Stimulated activated naive B cell treated with anti-CD40 and anti-IgM and Interleukin-4, amounts not matched to agents 10 μg/mL and 1 μg/mL and 100 μg/mL, for 72 hours (primary cell): Measurements from ENCODE around the gene TMEM170A.

Experiments used
- ATAC-seq, 2 donors: fragments of 150-1000 bp; cut with Tn5 transposase; replicated peaks; 2 replicates each; pipeline ENCODE4 v1.10.0; 2021; ENCODE audit warnings: moderate library complexity in 1 of 2
- DNase-seq: peaks from one replicate; pipeline ENCODE4 v3.0.0; 2021
- H3K27ac Mint-ChIP-seq: one replicate; pipeline ENCODE4 v1.8.0; 2022; ENCODE audit warnings: mild to moderate bottlenecking, mixed read lengths
- H3K27me3 Mint-ChIP-seq, 2 donors: one replicate each; pipeline ENCODE4 v1.8.0; 2022; ENCODE audit warnings: mixed read lengths in 2 of 2
- H3K36me3 Mint-ChIP-seq, 2 donors: one replicate each; pipeline ENCODE4 v1.8.0; 2022; ENCODE audit warnings: mixed read lengths in 2 of 2, mild to moderate bottlenecking in 1 of 2
- H3K4me1 Mint-ChIP-seq, 2 donors: one replicate each; pipeline ENCODE4 v1.8.0; 2022; ENCODE audit warnings: mixed read lengths in 2 of 2, mild to moderate bottlenecking in 1 of 2
- H3K4me3 Mint-ChIP-seq, 2 donors: one replicate each; pipeline ENCODE4 v1.8.0; 2022; ENCODE audit warnings: mild to moderate bottlenecking in 2 of 2, mixed read lengths in 2 of 2, moderate library complexity in 1 of 2
- H3K9me3 Mint-ChIP-seq, 2 donors: one replicate each; pipeline ENCODE4 v1.8.0; 2022; ENCODE audit warnings: mixed read lengths in 2 of 2, mild to moderate bottlenecking in 1 of 2

The TMEM170A gene

GRCh38 chr16:75420987-75421819 is 43.3 kb downstream of the TMEM170A start:
- ATAC-seq (peak; percentile 66 to 86), DNase-seq (peak; percentile 27)
- Mint-ChIP-seq H3K27ac (no peak overlapping the region), H3K9me3 (no peaks in the 10 kb centered on the region), H3K4me3 (peak overlapping the region in 1 of 2 donors; percentile 39), H3K4me1 (peaks cover 12 to 30% of the 10 kb centered on the region in 2 donors), H3K27me3 (no peaks in the 10 kb centered on the region), H3K36me3 (no peaks in the 10 kb centered on the region)

- Mint-ChIP-seq H3K36me3 (peaks cover 6 to 12% of the 10 kb centered on the region in 2 donors), H3K4me1 (peaks cover 16 to 43% of the 10 kb centered on the region in 2 donors), H3K27me3 (no peaks in the 10 kb centered on the region), H3K4me3 (no peak overlapping the region), H3K27ac (no peak overlapping the region), H3K9me3 (no peaks in the 10 kb centered on the region)
- DNase-seq (no peak), ATAC-seq (no peak)
Observed at GRCh38 chr16:75416904-75417565, 47.5 kb downstream of the TMEM170A start.

- no peaks in the 10 kb centered on the region for H3K9me3 Mint-ChIP-seq
- DNase-seq (no peak), ATAC-seq (peak in 1 of 2 donors; percentile 31)
- H3K4me1 Mint-ChIP-seq: peaks cover 9 to 27% of the 10 kb centered on the region in 2 donors
- peak overlapping the region; percentile 59 for H3K27ac Mint-ChIP-seq
- no peak overlapping the region for H3K4me3 Mint-ChIP-seq
- H3K36me3 Mint-ChIP-seq: peaks cover 9 to 21% of the 10 kb centered on the region in 2 donors
- no peaks in the 10 kb centered on the region for H3K27me3 Mint-ChIP-seq
Observed at GRCh38 chr16:75415169-75415905, 49.2 kb downstream of the TMEM170A start.

DNA sequence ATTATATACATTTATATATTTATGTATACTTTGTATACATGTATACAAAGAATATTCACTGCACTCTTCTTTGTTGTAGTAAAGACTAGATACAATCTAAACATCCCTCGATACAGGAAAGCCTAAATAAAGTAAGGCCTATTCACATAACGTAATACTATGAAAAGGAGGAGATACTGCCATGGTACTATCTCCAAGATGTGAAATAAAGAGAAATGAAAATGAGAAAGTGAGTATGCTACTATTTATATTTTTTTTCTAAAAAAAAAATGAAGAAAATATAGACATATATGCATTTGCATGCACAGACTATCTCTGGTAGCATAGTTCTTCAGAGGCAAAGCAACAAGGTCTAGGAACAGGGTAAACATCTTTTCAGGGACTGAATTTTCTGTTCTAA is 50.5 kb downstream of the TMEM170A start:
- Mint-ChIP-seq H3K4me1 (peaks cover 6 to 24% of the 10 kb centered on the region in 2 donors), H3K9me3 (no peaks in the 10 kb centered on the region), H3K36me3 (peaks cover 12 to 26% of the 10 kb centered on the region in 2 donors), H3K4me3 (no peak overlapping the region), H3K27ac (no peak overlapping the region), H3K27me3 (no peaks in the 10 kb centered on the region)
- no peak for DNase-seq
- ATAC-seq: no peak

DNA sequence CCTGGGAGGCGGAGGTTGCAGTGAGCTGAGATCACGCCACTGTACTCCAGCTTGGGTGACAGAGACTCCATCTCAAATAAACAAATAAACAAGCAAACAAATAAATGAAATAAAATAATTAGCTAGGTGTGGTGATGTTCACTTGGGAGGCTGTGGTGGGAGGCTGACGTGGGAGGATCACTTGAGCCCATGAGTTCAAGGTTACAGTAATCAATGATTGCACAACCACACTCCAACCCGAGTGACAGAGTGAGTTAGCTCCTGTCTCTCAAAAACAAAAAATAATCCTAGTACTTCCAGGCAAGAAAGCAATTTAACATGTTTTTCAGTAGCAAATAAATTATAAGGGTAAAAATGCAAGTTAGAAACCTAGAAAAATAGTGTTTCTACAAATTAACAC is 57.5 kb downstream of the TMEM170A start:
- ATAC-seq (no peak), DNase-seq (no peak)
- Mint-ChIP-seq H3K4me3 (no peak overlapping the region), H3K4me1 (peaks cover under 1 to 6% of the 10 kb centered on the region in 2 donors), H3K27me3 (no peaks in the 10 kb centered on the region), H3K27ac (no peak overlapping the region), H3K36me3 (peaks cover 24 to 36% of the 10 kb centered on the region in 2 donors), H3K9me3 (no peaks in the 10 kb centered on the region)

- DNase-seq: no peak
- H3K4me1 Mint-ChIP-seq: peaks cover 2 to 11% of the 10 kb centered on the region in 2 donors
- H3K36me3 Mint-ChIP-seq: peaks cover 24 to 33% of the 10 kb centered on the region in 2 donors
- ATAC-seq: peak in 1 of 2 donors; percentile 34
- H3K27ac Mint-ChIP-seq: no peak overlapping the region
- no peaks in the 10 kb centered on the region for H3K9me3 Mint-ChIP-seq
- no peak overlapping the region for H3K4me3 Mint-ChIP-seq
- peaks cover 0 to 5% of the 10 kb centered on the region in 2 donors for H3K27me3 Mint-ChIP-seq
Observed at GRCh38 chr16:75402821-75403475, 61.5 kb downstream of the TMEM170A start.

DNA sequence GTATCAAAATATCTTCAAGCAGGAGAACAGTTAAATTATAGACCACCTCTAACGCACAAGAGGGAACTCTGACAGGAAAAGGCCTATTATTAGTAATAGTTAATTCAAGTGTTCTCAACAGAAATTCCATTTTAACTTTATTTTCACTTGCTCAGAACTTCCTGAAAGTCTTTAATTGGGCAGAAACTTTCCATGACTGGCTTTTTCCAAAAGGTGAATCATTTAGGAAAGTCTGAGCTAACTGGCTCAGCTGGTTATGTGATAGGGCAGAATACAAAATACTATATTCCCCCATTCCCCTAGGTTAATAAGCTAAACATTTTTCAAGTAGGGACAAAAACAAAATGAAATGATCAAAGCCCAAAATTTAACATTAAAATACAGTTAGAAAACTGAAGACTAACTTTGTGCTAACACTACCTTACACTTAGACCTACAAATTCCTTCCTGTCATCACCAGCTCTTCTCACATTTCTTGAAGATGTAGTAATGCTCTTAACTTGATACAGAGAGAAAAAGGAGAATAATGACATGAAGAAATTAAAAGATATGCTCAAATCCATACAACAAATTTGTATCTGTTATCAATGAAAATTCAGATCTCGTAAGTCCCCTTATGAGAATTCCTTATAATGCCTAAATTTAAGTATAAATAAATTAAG is 62.2 kb downstream of the TMEM170A start:
- DNase-seq (no peak), ATAC-seq (no peak)
- H3K27ac Mint-ChIP-seq: no peak overlapping the region

GRCh38 chr16:75401691-75402090 is 62.8 kb downstream of the TMEM170A start:
- no peaks in the 10 kb centered on the region for H3K9me3 Mint-ChIP-seq
- peaks cover 20 to 26% of the 10 kb centered on the region in 2 donors for H3K36me3 Mint-ChIP-seq
- no peak overlapping the region for H3K4me3 Mint-ChIP-seq
- peaks cover 0 to 5% of the 10 kb centered on the region in 2 donors for H3K27me3 Mint-ChIP-seq
- ATAC-seq: no peak
- no peak for DNase-seq
- peak overlapping the region; percentile 47 for H3K27ac Mint-ChIP-seq
- peaks cover 2 to 11% of the 10 kb centered on the region in 2 donors for H3K4me1 Mint-ChIP-seq

More for the DNA sequence above, 62.2 kb downstream of the TMEM170A start:
- H3K4me3 Mint-ChIP-seq: no peak overlapping the region
- no peaks in the 10 kb centered on the region for H3K9me3 Mint-ChIP-seq
- peaks cover 2 to 11% of the 10 kb centered on the region in 2 donors for H3K4me1 Mint-ChIP-seq
- H3K36me3 Mint-ChIP-seq: peaks cover 22 to 29% of the 10 kb centered on the region in 2 donors
- peaks cover 0 to 5% of the 10 kb centered on the region in 2 donors for H3K27me3 Mint-ChIP-seq

DNA sequence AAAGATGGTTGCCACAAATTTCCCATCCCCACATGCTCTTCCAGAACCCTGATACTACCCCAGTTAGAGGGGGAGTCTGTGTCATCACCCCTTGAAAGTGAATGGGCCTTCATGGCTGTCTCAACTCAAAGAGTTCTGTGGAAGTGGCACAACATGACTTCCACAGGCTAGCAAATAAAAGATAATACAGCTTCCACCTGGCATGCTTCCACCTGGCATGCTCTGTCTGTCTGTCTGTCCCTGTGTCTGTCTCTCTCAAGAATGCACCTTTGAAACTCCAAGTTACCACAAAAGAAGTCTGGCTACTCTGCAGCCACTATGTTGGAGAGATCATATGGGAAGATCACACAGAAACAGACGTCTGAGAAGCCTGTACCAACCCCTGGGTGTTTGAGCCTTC is 66.2 kb downstream of the TMEM170A start:
- Mint-ChIP-seq H3K27me3 (peaks cover 0 to 5% of the 10 kb centered on the region in 2 donors), H3K36me3 (peaks cover 30 to 31% of the 10 kb centered on the region in 2 donors), H3K4me1 (peaks cover 2 to 11% of the 10 kb centered on the region in 2 donors), H3K27ac (no peak overlapping the region), H3K4me3 (no peak overlapping the region), H3K9me3 (no peaks in the 10 kb centered on the region)
- ATAC-seq (no peak), DNase-seq (no peak)

GRCh38 chr16:75394941-75395340 is 69.5 kb downstream of the TMEM170A start:
- Mint-ChIP-seq H3K9me3 (no peaks in the 10 kb centered on the region), H3K36me3 (peaks cover 47 to 55% of the 10 kb centered on the region in 2 donors), H3K27me3 (peaks cover 6 to 12% of the 10 kb centered on the region in 2 donors)

More at GRCh38 chr16:75394941-75395340, 69.5 kb downstream of the TMEM170A start:
- Mint-ChIP-seq H3K4me3 (no peak overlapping the region), H3K4me1 (no peaks in the 10 kb centered on the region), H3K27ac (no peak overlapping the region)
- ATAC-seq (no peak), DNase-seq (no peak)
